NCI-H526 treated with DMSO at 0.1 percent for 48 hours (cell line): ENCODE results near the gene GATA6.

Experiments
- DNase-seq: peaks from one replicate; lab custom pipeline; 2025; lab: John Stamatoyannopoulos, UW

Gene GATA6

GRCh38 chr18:22243513-22243912 lies 74.1 kb downstream of the GATA6 start:
- DNase-seq: no peak

- no peak for DNase-seq
These were observed 80.6 kb downstream of the GATA6 start for GRCh38 chr18:22250026-22250425.

- DNase-seq: no peak
These were observed 81.2 kb downstream of the GATA6 start for GRCh38 chr18:22250591-22250996.
